HepG2 (cell line): ENCODE results near the gene LMOD1. TPM values are rescaled to one million over a fixed set of nuclear protein-coding genes. Genes with fewer than 3 reads are reported as not detected.

Experiments
- BCL6 ChIP-seq: IDR thresholded peaks from 2 replicates; pipeline ENCODE4 v1.6.1; 2016; ENCODE audit warnings: missing genetic modification reagents, missing compliant biosample characterization
- BORCS8-MEF2B ChIP-seq: sonication (generic); formaldehyde crosslinking; IDR thresholded peaks from 2 replicates; pipeline ENCODE4 v1.8.0; 2022; ENCODE audit warnings: mild to moderate bottlenecking, missing genetic modification reagents
- CREM ChIP-seq, 2 experiments: sonication (generic) in 1 of 2; formaldehyde crosslinking in 1 of 2; IDR thresholded peaks; 2 replicates each; pipeline versions ENCODE4 v1.4.0 to v1.6.1; 2016 to 2020; ENCODE audit warnings: antibody characterized with exemption in 1 of 2, mild to moderate bottlenecking in 1 of 2, missing genetic modification reagents in 1 of 2
- ELF1 ChIP-seq: sonication (generic); formaldehyde crosslinking; IDR thresholded peaks from 2 replicates; pipeline ENCODE4 v1.4.0; 2020; ENCODE audit warnings: missing genetic modification reagents
- IKZF1 ChIP-seq: fragments of 450-650 bp; IDR thresholded peaks from 2 replicates; pipeline ENCODE4 v1.7.1; 2016
- IRF1 ChIP-seq: sonication (generic); formaldehyde crosslinking; IDR thresholded peaks from 2 replicates; pipeline ENCODE4 v1.4.0; 2020; ENCODE audit warnings: low read depth, mild to moderate bottlenecking, missing genetic modification reagents
- MIER2 ChIP-seq: IDR thresholded peaks from 2 replicates; pipeline ENCODE4 v1.6.1; 2016; ENCODE audit warnings: missing biosample characterization, missing genetic modification reagents
- TEAD2 ChIP-seq: sonication (generic); formaldehyde crosslinking; IDR thresholded peaks from 2 replicates; pipeline ENCODE4 v1.9.0; 2021; ENCODE audit warnings: missing genetic modification reagents
- ZFP82 ChIP-seq: sonication (generic); formaldehyde crosslinking; IDR thresholded peaks from 2 replicates; pipeline ENCODE4 v1.5.1; 2020; ENCODE audit warnings: mild to moderate bottlenecking, missing genetic modification reagents, borderline replicate concordance
- ZNF260 ChIP-seq: sonication (generic); formaldehyde crosslinking; IDR thresholded peaks from 2 replicates; pipeline ENCODE4 v1.4.0; 2020; ENCODE audit warnings: missing genetic modification reagents, low read depth, mild to moderate bottlenecking, borderline replicate concordance
- ZNF337 ChIP-seq: sonication (generic); formaldehyde crosslinking; IDR thresholded peaks from 2 replicates; pipeline ENCODE4 v1.5.1; 2020; ENCODE audit warnings: missing genetic modification reagents, low read depth, mild to moderate bottlenecking, borderline replicate concordance
- ZNF367 ChIP-seq: sonication (generic); formaldehyde crosslinking; IDR thresholded peaks from 2 replicates; pipeline ENCODE4 v1.4.0; 2020; ENCODE audit warnings: missing genetic modification reagents, borderline replicate concordance
- ZNF383 ChIP-seq: sonication (generic); formaldehyde crosslinking; IDR thresholded peaks from 2 replicates; pipeline ENCODE4 v1.4.0; 2020; ENCODE audit warnings: missing genetic modification reagents, mild to moderate bottlenecking, borderline replicate concordance
- ZNF652 ChIP-seq: IDR thresholded peaks from 2 replicates; pipeline ENCODE4 v1.6.1; 2016; ENCODE audit warnings: low read depth, borderline replicate concordance
- ZNF878 ChIP-seq: sonication (generic); formaldehyde crosslinking; IDR thresholded peaks from 2 replicates; pipeline ENCODE4 v1.8.1; 2023; ENCODE audit warnings: mild to moderate bottlenecking, missing genetic modification reagents, moderate library complexity
- ZSCAN12 ChIP-seq: sonication (generic); formaldehyde crosslinking; IDR thresholded peaks from 2 replicates; pipeline ENCODE4 v1.9.0; 2021; ENCODE audit warnings: mild to moderate bottlenecking, missing genetic modification reagents
- polyA plus RNA-seq, 8 experiments: library from polyadenylated mRNA; depleted of rRNA in 3 of 8; stranded (reverse) in 7 of 8; unstranded in 1 of 8; fragments of >200 nt; fragmentation: Illumina TruSeq in 4 of 8; extraction: Trizol in 4 of 8; gene quantifications; 2 replicates each; pipeline versions ENCODE4 v1.2.1 to v1.2.3, GENCODE V29; 2011 to 2016; ENCODE audit warnings: low read depth in 4 of 8, missing spikeins in 1 of 8, mixed read lengths in 1 of 8; ENCODE audit not compliant: insufficient read depth in 1 of 8
- total RNA-seq, 5 experiments: library from RNA; depleted of rRNA; stranded (reverse); fragments of >200 nt; fragmentation: Illumina TruSeq; extraction: Trizol; gene quantifications; 2 replicates each; pipeline ENCODE4 v1.2.3, GENCODE V29; 2016; ENCODE audit warnings: low read depth in 1 of 5
- TF ChIP-seq, protein P1 (sequence below): sonication (generic); formaldehyde crosslinking; IDR thresholded peaks from 2 replicates; pipeline ENCODE4 v1.4.0; 2020; ENCODE audit warnings: missing genetic modification reagents, borderline replicate concordance
- TF ChIP-seq, protein P2 (sequence below): sonication (generic); formaldehyde crosslinking; IDR thresholded peaks from 2 replicates; pipeline ENCODE4 v1.4.0; 2020; ENCODE audit warnings: mild to moderate bottlenecking, missing genetic modification reagents
- TF ChIP-seq, protein P3 (sequence below): IDR thresholded peaks from 2 replicates; pipeline ENCODE4 v1.6.1; 2016; ENCODE audit warnings: missing compliant biosample characterization, missing genetic modification reagents, borderline replicate concordance
- TF ChIP-seq, protein P4 (sequence below): sonication (generic); formaldehyde crosslinking; IDR thresholded peaks from 2 replicates; pipeline ENCODE4 v1.4.0; 2020; ENCODE audit warnings: mild to moderate bottlenecking, missing genetic modification reagents
- TF ChIP-seq, protein P5 (sequence below): IDR thresholded peaks from 2 replicates; pipeline ENCODE4 v1.6.1; 2016; ENCODE audit warnings: missing compliant biosample characterization, missing genetic modification reagents, borderline replicate concordance

LMOD1 gene
- total and polyA plus RNA-seq, 2 of the 13 experiments (the other 11 are each of a cell fraction or from before 2014, with no cell fraction given), result not detected

DNA sequence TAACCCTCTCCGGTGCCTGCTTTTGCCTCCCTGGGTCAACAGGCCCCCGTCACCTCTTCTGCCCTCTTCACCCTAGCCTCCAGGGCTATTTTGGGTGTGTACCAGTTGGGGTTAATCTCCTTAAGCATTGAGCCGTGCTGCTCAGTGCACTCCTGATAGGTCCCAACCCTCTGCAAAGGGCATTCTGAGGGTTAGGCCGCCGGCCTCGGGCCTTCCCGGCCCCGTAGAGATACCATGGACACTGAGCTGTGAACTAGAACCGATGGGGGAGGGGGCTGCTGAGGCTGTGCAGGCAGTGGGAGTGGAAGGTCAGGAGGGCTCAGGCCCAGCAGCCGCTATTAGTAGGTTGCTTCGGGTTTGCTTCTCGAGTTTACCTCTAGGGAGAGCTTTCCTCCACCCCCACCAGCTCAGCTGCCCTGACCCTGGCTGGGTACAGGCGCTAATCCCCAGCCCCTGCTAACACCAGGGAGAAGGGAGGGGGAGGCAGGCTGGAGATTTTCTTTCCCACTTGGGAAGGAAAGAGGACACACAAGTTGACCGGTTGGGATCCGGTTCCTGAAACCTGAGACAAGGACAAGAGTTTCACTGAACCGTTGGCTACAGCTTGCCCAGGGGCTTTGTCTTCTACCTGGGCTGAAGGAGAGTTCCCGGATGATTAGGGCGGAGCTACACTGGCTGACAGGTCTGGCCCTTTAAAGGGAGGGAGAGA lies 4.8 kb downstream of the LMOD1 start (continued):
- TF ChIP-seq ZNF260 (CRISPR knock-in tag) (no peak), ZFP82 (CRISPR knock-in tag) (no peak), ZNF367 (CRISPR knock-in tag) (no peak), BORCS8-MEF2B (no peak), IKZF1 (no peak), BCL6 (CRISPR knock-in tag) (no peak), ZNF652 (CRISPR knock-in tag) (no peak), ZSCAN12 (CRISPR knock-in tag) (no peak), ZNF337 (CRISPR knock-in tag) (no peak), IRF1 (CRISPR knock-in tag) (no peak), ZNF878 (no peak), CREM (IDR thresholded peaks at IDR 0.05) (no peak), CREM (CRISPR knock-in tag; IDR thresholded peaks at IDR 0.05) (no peak), MIER2 (CRISPR knock-in tag) (no peak), TEAD2 (CRISPR knock-in tag) (no peak), ELF1 (CRISPR knock-in tag) (no peak), ZNF383 (CRISPR knock-in tag) (no peak)
- TF ChIP-seq, protein P1, sequence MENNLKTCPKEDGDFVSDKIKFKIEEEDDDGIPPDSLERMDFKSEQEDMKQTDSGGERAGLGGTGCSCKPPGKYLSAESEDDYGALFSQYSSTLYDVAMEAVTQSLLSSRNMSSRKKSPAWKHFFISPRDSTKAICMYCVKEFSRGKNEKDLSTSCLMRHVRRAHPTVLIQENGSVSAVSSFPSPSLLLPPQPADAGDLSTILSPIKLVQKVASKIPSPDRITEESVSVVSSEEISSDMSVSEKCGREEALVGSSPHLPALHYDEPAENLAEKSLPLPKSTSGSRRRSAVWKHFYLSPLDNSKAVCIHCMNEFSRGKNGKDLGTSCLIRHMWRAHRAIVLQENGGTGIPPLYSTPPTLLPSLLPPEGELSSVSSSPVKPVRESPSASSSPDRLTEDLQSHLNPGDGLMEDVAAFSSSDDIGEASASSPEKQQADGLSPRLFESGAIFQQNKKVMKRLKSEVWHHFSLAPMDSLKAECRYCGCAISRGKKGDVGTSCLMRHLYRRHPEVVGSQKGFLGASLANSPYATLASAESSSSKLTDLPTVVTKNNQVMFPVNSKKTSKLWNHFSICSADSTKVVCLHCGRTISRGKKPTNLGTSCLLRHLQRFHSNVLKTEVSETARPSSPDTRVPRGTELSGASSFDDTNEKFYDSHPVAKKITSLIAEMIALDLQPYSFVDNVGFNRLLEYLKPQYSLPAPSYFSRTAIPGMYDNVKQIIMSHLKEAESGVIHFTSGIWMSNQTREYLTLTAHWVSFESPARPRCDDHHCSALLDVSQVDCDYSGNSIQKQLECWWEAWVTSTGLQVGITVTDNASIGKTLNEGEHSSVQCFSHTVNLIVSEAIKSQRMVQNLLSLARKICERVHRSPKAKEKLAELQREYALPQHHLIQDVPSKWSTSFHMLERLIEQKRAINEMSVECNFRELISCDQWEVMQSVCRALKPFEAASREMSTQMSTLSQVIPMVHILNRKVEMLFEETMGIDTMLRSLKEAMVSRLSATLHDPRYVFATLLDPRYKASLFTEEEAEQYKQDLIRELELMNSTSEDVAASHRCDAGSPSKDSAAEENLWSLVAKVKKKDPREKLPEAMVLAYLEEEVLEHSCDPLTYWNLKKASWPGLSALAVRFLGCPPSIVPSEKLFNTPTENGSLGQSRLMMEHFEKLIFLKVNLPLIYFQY (CRISPR knock-in tag), result no peak
- TF ChIP-seq, protein P2, sequence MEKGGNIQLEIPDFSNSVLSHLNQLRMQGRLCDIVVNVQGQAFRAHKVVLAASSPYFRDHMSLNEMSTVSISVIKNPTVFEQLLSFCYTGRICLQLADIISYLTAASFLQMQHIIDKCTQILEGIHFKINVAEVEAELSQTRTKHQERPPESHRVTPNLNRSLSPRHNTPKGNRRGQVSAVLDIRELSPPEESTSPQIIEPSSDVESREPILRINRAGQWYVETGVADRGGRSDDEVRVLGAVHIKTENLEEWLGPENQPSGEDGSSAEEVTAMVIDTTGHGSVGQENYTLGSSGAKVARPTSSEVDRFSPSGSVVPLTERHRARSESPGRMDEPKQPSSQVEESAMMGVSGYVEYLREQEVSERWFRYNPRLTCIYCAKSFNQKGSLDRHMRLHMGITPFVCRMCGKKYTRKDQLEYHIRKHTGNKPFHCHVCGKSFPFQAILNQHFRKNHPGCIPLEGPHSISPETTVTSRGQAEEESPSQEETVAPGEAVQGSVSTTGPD, result no peak
- TF ChIP-seq, protein P3, sequence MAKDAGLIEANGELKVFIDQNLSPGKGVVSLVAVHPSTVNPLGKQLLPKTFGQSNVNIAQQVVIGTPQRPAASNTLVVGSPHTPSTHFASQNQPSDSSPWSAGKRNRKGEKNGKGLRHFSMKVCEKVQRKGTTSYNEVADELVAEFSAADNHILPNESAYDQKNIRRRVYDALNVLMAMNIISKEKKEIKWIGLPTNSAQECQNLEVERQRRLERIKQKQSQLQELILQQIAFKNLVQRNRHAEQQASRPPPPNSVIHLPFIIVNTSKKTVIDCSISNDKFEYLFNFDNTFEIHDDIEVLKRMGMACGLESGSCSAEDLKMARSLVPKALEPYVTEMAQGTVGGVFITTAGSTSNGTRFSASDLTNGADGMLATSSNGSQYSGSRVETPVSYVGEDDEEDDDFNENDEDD (CRISPR knock-in tag), result peak; percentile 12; the same call in 1 of the 2 replicates
- TF ChIP-seq, protein P4, sequence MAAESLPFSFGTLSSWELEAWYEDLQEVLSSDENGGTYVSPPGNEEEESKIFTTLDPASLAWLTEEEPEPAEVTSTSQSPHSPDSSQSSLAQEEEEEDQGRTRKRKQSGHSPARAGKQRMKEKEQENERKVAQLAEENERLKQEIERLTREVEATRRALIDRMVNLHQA (CRISPR knock-in tag), result no peak
- TF ChIP-seq, protein P5, sequence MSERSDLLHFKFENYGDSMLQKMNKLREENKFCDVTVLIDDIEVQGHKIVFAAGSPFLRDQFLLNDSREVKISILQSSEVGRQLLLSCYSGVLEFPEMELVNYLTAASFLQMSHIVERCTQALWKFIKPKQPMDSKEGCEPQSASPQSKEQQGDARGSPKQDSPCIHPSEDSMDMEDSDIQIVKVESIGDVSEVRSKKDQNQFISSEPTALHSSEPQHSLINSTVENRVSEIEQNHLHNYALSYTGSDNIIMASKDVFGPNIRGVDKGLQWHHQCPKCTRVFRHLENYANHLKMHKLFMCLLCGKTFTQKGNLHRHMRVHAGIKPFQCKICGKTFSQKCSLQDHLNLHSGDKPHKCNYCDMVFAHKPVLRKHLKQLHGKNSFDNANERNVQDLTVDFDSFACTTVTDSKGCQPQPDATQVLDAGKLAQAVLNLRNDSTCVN, result no peak
